Stomach smooth muscle (tissue), 2 donors: ENCODE results near the gene FAM168B.

Experiments used
- H3K27ac ChIP-seq: one replicate; pipeline ENCODE4 v1.7.0; 2013; ENCODE audit warnings: mild to moderate bottlenecking, low read length, inconsistent platforms
- H3K27me3 ChIP-seq, 2 donors: one replicate each; pipeline ENCODE4 v1.7.0; 2013; ENCODE audit warnings: low read length in 2 of 2; ENCODE audit not compliant: insufficient read depth in 2 of 2, control insufficient read depth in 1 of 2
- H3K36me3 ChIP-seq, 2 donors: one replicate each; pipeline ENCODE4 v1.7.0; 2013; ENCODE audit warnings: low read length in 2 of 2; ENCODE audit not compliant: control insufficient read depth in 2 of 2, insufficient read depth in 2 of 2
- H3K4me1 ChIP-seq: one replicate; pipeline ENCODE4 v1.7.0; 2013; ENCODE audit warnings: low read length; ENCODE audit not compliant: control insufficient read depth, insufficient read depth
- H3K4me3 ChIP-seq, 2 donors: one replicate each; pipeline ENCODE4 v1.7.0; 2013; ENCODE audit warnings: low read length in 2 of 2
- H3K9ac ChIP-seq, 2 donors: one replicate each; pipeline ENCODE4 v1.7.0; 2013; ENCODE audit warnings: low read length in 2 of 2, mild to moderate bottlenecking in 1 of 2
- H3K9me3 ChIP-seq, 2 donors: one replicate each; pipeline ENCODE4 v1.7.0; 2013; ENCODE audit warnings: low read length in 2 of 2; ENCODE audit not compliant: control insufficient read depth in 2 of 2
- donor health status: healthy.
- donor health status: Pancreatic carcinoma.

FAM168B gene, protein sequence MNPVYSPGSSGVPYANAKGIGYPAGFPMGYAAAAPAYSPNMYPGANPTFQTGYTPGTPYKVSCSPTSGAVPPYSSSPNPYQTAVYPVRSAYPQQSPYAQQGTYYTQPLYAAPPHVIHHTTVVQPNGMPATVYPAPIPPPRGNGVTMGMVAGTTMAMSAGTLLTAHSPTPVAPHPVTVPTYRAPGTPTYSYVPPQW

GRCh38 chr2:131093006-131093695, at the start of gene FAM168B:
TSS of gene FAM168B (minus strand) at chr2:131093460. CDS start at chr2:131082646, 10,814 bp downstream.
- H3K27ac ChIP-seq: peak within 1 kb of the TSS; percentile 81
- H3K9me3 ChIP-seq: no peaks in the 10 kb centered on the region
- H3K27me3 ChIP-seq: no peaks in the 10 kb centered on the region
- H3K36me3 ChIP-seq: peaks cover 5% of the 10 kb centered on the region in 2 donors
- peaks cover 2% of the 10 kb centered on the region for H3K4me1 ChIP-seq
- H3K4me3 ChIP-seq: peak within 1 kb of the TSS; percentile 86 to 91
- H3K9ac ChIP-seq: peak within 1 kb of the TSS; percentile 87 to 89

DNA sequence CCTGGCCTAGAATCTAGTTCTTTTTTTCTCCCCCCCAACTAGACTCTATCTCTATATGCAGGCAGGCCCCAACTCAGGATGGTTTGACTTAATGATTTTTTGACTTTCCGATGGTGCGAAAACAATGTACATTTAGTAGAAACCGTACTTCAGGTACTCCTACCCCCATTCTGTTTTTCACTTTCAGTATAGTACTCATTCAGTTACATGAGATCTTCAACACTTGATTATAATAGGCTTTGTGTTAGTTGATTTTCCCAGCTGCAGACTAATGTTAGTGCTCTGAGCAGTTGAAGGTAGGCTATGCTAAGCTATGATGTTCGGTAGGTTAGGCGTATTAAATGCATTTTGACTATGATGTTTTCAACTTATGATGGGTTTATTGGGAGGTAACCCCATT, 49.6 kb upstream of the FAM168B start:
- Histone ChIP-seq H3K9me3 (no peaks in the 10 kb centered on the region), H3K27ac (no peak overlapping the region), H3K4me1 (no peaks in the 10 kb centered on the region), H3K4me3 (no peak overlapping the region), H3K9ac (no peak overlapping the region), H3K27me3 (no peaks in the 10 kb centered on the region), H3K36me3 (peaks cover 28 to 33% of the 10 kb centered on the region in 2 donors)

- Histone ChIP-seq H3K36me3 (peaks cover 21 to 32% of the 10 kb centered on the region in 2 donors), H3K9me3 (no peaks in the 10 kb centered on the region), H3K9ac (no peak overlapping the region), H3K4me3 (no peak overlapping the region), H3K27ac (no peak overlapping the region), H3K4me1 (no peaks in the 10 kb centered on the region), H3K27me3 (no peaks in the 10 kb centered on the region)
These were observed 47.3 kb upstream of the FAM168B start for GRCh38 chr2:131140581-131140980.

DNA sequence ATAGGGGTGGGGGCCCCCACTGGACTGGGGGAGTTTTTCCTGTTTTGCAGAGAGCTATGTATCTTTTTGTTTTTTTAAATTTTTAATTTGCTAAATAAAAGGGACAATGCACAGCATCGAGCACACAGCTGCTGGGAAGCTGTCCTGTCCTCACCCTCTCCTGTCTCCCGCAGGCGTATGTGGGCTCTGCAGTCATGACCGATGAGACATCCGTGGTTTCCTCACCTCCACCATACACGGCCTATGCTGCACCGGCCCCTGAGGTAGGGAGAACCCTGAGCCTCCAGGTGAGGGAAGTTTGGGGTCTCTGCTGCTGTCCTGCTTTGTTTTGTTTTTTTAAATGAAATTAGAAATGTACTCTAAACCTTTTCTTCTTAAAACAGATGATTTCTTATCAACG, 39.5 kb upstream of the FAM168B start:
- H3K4me1 ChIP-seq: no peaks in the 10 kb centered on the region
- H3K27ac ChIP-seq: no peak overlapping the region
- H3K9ac ChIP-seq: no peak overlapping the region
- no peak overlapping the region for H3K4me3 ChIP-seq
- H3K36me3 ChIP-seq: peaks cover 16 to 31% of the 10 kb centered on the region in 2 donors
- H3K9me3 ChIP-seq: no peaks in the 10 kb centered on the region
- H3K27me3 ChIP-seq: no peaks in the 10 kb centered on the region

DNA sequence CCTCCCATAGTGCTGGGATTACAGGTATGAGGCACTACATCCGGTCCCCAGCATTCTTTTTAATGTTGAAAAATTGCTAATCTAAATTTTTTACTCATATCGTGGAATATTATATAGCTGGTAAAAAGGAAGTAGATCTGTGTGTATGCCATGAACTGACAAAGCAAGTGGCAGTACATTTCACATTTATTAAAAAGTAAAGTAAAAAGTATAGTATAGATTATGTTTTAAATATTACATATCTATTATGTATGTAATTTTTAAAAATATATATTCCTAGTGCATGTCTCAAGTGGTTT, 37.0 kb upstream of the FAM168B start:
- Histone ChIP-seq H3K4me3 (no peak overlapping the region), H3K27ac (no peak overlapping the region), H3K9me3 (no peaks in the 10 kb centered on the region), H3K36me3 (peaks cover 30 to 40% of the 10 kb centered on the region in 2 donors), H3K27me3 (no peaks in the 10 kb centered on the region), H3K4me1 (no peaks in the 10 kb centered on the region), H3K9ac (no peak overlapping the region)

- H3K27ac ChIP-seq: no peak overlapping the region
- H3K9me3 ChIP-seq: no peaks in the 10 kb centered on the region
- no peak overlapping the region for H3K9ac ChIP-seq
- peaks cover 31 to 35% of the 10 kb centered on the region in 2 donors for H3K36me3 ChIP-seq
- no peak overlapping the region for H3K4me3 ChIP-seq
- no peaks in the 10 kb centered on the region for H3K27me3 ChIP-seq
- no peaks in the 10 kb centered on the region for H3K4me1 ChIP-seq
These were observed 34.7 kb upstream of the FAM168B start for GRCh38 chr2:131127981-131128380.

- Histone ChIP-seq H3K27me3 (no peaks in the 10 kb centered on the region), H3K4me3 (no peak overlapping the region), H3K27ac (no peak overlapping the region), H3K36me3 (peaks cover 32 to 33% of the 10 kb centered on the region in 2 donors), H3K9ac (no peak overlapping the region), H3K9me3 (no peaks in the 10 kb centered on the region), H3K4me1 (no peaks in the 10 kb centered on the region)
These were observed 33.8 kb upstream of the FAM168B start for GRCh38 chr2:131127076-131127475.

DNA sequence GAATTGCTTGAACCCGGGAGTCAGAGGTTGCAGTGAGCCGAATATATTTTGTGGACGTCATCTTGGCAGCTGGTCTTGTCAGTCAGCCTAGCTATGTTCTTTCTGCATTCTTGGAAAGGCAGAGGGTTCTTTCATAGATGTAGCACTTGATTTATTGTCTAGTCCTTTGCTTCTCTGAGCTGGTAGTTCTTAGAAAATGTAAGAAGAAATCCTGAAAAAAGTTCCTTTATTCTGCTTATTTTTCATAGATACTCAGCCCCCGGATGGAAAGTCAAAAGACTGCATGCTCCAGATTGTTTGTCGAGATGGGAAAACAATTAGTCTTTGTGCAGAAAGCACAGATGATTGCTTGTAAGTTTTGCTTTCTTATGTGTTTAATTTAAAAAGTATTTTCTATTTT, 33.2 kb upstream of the FAM168B start:
- H3K36me3 ChIP-seq: peaks cover 31 to 33% of the 10 kb centered on the region in 2 donors
- no peaks in the 10 kb centered on the region for H3K4me1 ChIP-seq
- H3K4me3 ChIP-seq: no peak overlapping the region
- H3K9me3 ChIP-seq: no peaks in the 10 kb centered on the region
- no peaks in the 10 kb centered on the region for H3K27me3 ChIP-seq
- no peak overlapping the region for H3K27ac ChIP-seq
- no peak overlapping the region for H3K9ac ChIP-seq

DNA sequence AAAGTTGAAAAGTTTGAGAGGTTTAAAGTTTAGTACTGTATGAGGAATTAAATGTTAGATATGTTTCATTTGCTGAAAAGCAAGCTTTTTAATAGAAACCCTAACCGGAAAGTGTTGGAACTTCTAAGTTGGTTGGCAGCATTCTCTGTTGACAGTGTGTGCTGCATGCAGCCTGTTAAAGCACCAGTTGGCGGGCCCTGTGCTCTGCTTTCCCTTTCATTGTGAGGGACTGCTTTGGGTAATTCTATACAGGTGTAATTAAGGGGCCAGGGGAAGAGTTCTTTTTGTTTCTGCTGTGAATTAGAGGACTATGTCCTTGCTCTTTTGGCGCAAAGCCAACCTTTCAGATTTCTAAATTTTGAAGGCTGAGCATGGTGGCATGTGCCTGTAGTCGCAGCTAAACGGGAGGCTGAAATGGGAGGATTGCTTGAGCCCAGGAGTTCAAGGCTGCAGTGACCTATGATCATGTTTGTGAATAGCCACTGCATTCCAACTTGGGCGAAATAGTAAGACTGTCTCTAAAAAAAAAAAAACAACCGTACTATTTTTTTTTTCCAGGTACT, 32.0 kb upstream of the FAM168B start:
- no peak overlapping the region for H3K9ac ChIP-seq
- no peak overlapping the region for H3K4me3 ChIP-seq
- H3K27me3 ChIP-seq: no peaks in the 10 kb centered on the region
- H3K4me1 ChIP-seq: no peaks in the 10 kb centered on the region
- H3K27ac ChIP-seq: no peak overlapping the region
- no peaks in the 10 kb centered on the region for H3K9me3 ChIP-seq
- H3K36me3 ChIP-seq: peaks cover 23 to 27% of the 10 kb centered on the region in 2 donors

DNA sequence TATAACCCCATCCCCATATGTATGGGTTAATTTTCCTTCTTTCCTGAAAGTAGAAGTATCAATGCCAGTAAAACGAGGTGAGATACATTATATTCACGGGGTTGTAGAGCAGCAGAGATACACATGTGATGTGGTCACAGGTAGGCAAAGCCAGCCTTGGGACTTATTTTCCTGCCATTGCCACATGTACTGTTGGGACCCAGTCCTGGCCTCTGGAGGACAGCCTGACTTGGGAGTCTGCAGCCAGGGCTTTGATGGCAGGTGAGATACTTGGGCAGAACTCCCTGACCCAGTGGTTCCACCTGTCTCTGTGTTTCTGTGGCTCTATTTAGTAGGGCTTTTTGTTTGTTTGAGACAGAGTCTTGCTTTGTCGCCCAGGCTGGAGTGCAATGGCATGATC, 29.9 kb upstream of the FAM168B start:
- Histone ChIP-seq H3K27ac (no peak overlapping the region), H3K4me3 (no peak overlapping the region), H3K4me1 (no peaks in the 10 kb centered on the region), H3K9ac (no peak overlapping the region), H3K27me3 (no peaks in the 10 kb centered on the region), H3K9me3 (no peaks in the 10 kb centered on the region), H3K36me3 (peaks cover 19 to 23% of the 10 kb centered on the region in 2 donors)

DNA sequence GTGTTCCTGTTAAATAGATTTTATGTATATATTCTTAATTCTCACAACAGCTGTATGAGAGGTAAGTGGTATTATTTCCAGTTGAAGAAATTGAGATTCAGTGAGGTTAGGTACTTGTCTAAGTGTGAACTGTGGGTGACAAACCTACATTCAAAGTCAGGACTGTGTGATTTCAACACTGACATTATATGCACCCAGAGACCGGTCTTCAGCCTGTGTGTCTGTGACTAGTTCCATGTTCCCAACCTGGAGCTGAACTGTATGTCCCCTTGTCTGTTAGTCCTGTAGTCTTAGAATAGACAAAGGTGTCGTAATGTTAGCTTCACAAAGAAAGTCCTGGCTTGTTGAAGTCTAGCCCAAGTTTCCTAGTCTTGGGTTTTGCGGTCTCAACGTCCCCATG, 29.2 kb upstream of the FAM168B start:
- H3K36me3 ChIP-seq: peaks cover 13 to 18% of the 10 kb centered on the region in 2 donors
- no peak overlapping the region for H3K4me3 ChIP-seq
- H3K27me3 ChIP-seq: no peaks in the 10 kb centered on the region
- no peaks in the 10 kb centered on the region for H3K4me1 ChIP-seq
- no peak overlapping the region for H3K9ac ChIP-seq
- H3K9me3 ChIP-seq: no peaks in the 10 kb centered on the region
- H3K27ac ChIP-seq: no peak overlapping the region
